A673 (cell line): ENCODE measurements around the gene LUC7L2. TPM values are rescaled to one million over a fixed set of nuclear protein-coding genes. Genes with fewer than 3 reads are reported as not detected.

ENCODE experiments used
- BruUV-seq: library from RNA; stranded (reverse); fragments of 400-500 nt; replicated peaks from 2 replicates; lab custom pipeline; 2021; lab: Mats Ljungman, UMichigan
- CTCF ChIA-PET: fragments of 300-600 bp; sonication (Branson Sonifier 250); formaldehyde crosslinking; loops from one replicate; lab custom pipeline; 2022; ENCODE audit warnings: antibody characterized with exemption; lab: Charles Lee
- POLR2A ChIA-PET: fragments of 300-600 bp; sonication (Branson Sonifier 250); formaldehyde crosslinking; loops from one replicate; lab custom pipeline; 2022; ENCODE audit warnings: antibody characterized with exemption; ENCODE audit not compliant: low non-redundant PET; lab: Charles Lee
- DNase-seq: peaks from one replicate; pipeline ENCODE4 v3.0.0-alpha.2; 2015; ENCODE audit warnings: low spot score
- H3K27ac ChIP-seq: fragments of 200-600 bp; sonication (generic); 2 replicates; pipeline ENCODE4 v1.5.1; 2016; ENCODE audit warnings: mixed run types, low read depth, mild to moderate bottlenecking, mixed read lengths, antibody characterized with exemption, low read length; ENCODE audit not compliant: poor library complexity, severe bottlenecking
- H3K27me3 ChIP-seq: fragments of 200-600 bp; sonication (generic); replicated peaks from 2 replicates; pipeline ENCODE4 v1.6.1; 2017; ENCODE audit warnings: mixed run types, low read depth, mild to moderate bottlenecking, mixed read lengths, antibody characterized with exemption, low read length; ENCODE audit not compliant: insufficient read depth, poor library complexity
- H3K36me3 ChIP-seq: fragments of 200-600 bp; sonication (generic); 2 replicates; pipeline ENCODE4 v1.6.1; 2016; ENCODE audit warnings: mixed run types, mild to moderate bottlenecking, mixed read lengths, antibody characterized with exemption, low read length; ENCODE audit not compliant: insufficient read depth, poor library complexity, severe bottlenecking
- H3K4me1 ChIP-seq: fragments of 200-600 bp; sonication (generic); 2 replicates; pipeline ENCODE4 v1.6.1; 2017; ENCODE audit warnings: mixed run types, mild to moderate bottlenecking, mixed read lengths, antibody characterized with exemption, low read length; ENCODE audit not compliant: insufficient read depth, poor library complexity, severe bottlenecking
- H3K4me3 ChIP-seq: fragments of 200-600 bp; sonication (generic); 2 replicates; pipeline ENCODE4 v1.5.1; 2016; ENCODE audit warnings: low read depth, mixed run types, mild to moderate bottlenecking, mixed read lengths, low read length; ENCODE audit not compliant: poor library complexity, severe bottlenecking
- H3K9me3 ChIP-seq: fragments of 200-600 bp; sonication (generic); 2 replicates; pipeline ENCODE4 v1.6.1; 2016; ENCODE audit warnings: mixed run types, low read depth, mild to moderate bottlenecking, mixed read lengths, antibody characterized with exemption, low read length; ENCODE audit not compliant: poor library complexity, severe bottlenecking
- CTCF ChIP-seq: fragments of 300-800, 200-600 bp; sonication (generic); conservative IDR thresholded peaks from 2 replicates; pipeline ENCODE4 v1.5.1; 2017; ENCODE audit warnings: low read depth, mild to moderate bottlenecking, antibody characterized with exemption, low read length, moderate library complexity, mixed read lengths
- EZH2 ChIP-seq: fragments of 200-600 bp; sonication (generic); IDR thresholded peaks from 2 replicates; pipeline ENCODE4 v1.6.1; 2017; ENCODE audit warnings: borderline replicate concordance, low read depth, mild to moderate bottlenecking, mixed read lengths, antibody characterized with exemption, low read length; ENCODE audit not compliant: poor library complexity, severe bottlenecking
- intact Hi-C: fragments of 100-400 bp; cut with micrococcal nuclease; formaldehyde crosslinking; loops from one replicate; pipeline ENCODE4 v1.10.0; 2022; ENCODE audit not compliant: unreplicated experiment
- total RNA-seq: library from RNA; stranded (reverse); gene quantifications from 2 replicates; pipeline ENCODE4 v1.2.3, GENCODE V29; 2021

LUC7L2 gene
- total RNA-seq, 1 experiment from 2014 or later = 107 TPM

GRCh38 chr7:139334399-139335150 lies 25.1 kb upstream of the LUC7L2 start:
- CTCF ChIA-PET = no interaction called here
- no TSS peak for BruUV-seq
- POLR2A ChIA-PET = no interaction called here
- Histone ChIP-seq H3K36me3 (no peaks in the 10 kb centered on the region), H3K27ac (no peak overlapping the region), H3K9me3 (no peaks in the 10 kb centered on the region), H3K4me3 (no peak overlapping the region), H3K4me1 (no peaks in the 10 kb centered on the region), H3K27me3 (no peaks in the 10 kb centered on the region)
- TF ChIP-seq EZH2 (no peak), CTCF (no peak)
- intact Hi-C loops = no loop called here
- no peak for DNase-seq

- intact Hi-C loops = no loop called here
- no TSS peak for BruUV-seq
- ChIA-PET POLR2A (no interaction called here), CTCF (no interaction called here)
- TF ChIP-seq CTCF = no peak
- TF ChIP-seq EZH2 = no peak
- no peaks in the 10 kb centered on the region for H3K36me3 ChIP-seq
- no peaks in the 10 kb centered on the region for H3K9me3 ChIP-seq
- peaks cover 4% of the 10 kb centered on the region for H3K4me1 ChIP-seq
- no peak for DNase-seq
- H3K4me3 ChIP-seq = no peak overlapping the region
- H3K27ac ChIP-seq = no peak overlapping the region
- H3K27me3 ChIP-seq = no peaks in the 10 kb centered on the region
Observed at GRCh38 chr7:139339025-139339424, 20.7 kb upstream of the LUC7L2 start.

- Histone ChIP-seq H3K9me3 (no peaks in the 10 kb centered on the region), H3K4me1 (peaks cover 4% of the 10 kb centered on the region), H3K36me3 (no peaks in the 10 kb centered on the region), H3K4me3 (peak overlapping the region; percentile 88), H3K27ac (peak overlapping the region; percentile 100), H3K27me3 (no peaks in the 10 kb centered on the region)
- intact Hi-C loops = loop anchor here (2.0 kb wide), 1 partner anchor 19 kb away; the partner anchor contains the start of gene LUC7L2
- TF ChIP-seq CTCF (no peak), EZH2 (no peak)
- POLR2A ChIA-PET = interaction anchor here (0.7 kb wide), 1 partner anchor 55 kb away, joined by 3 read pairs; no protein-coding TSS in a partner anchor
- no TSS peak for BruUV-seq
- CTCF ChIA-PET = interaction anchor here (1.0 kb wide), 1 partner anchor 19 kb away, joined by 4 read pairs; no protein-coding TSS in a partner anchor
- no peak for DNase-seq
Observed at GRCh38 chr7:139339698-139340036, 20.0 kb upstream of the LUC7L2 start.
